BLaER1 (cell line): ENCODE results near the gene ST8SIA6.

Experiments used
- H3K27ac ChIP-seq: shearing (Covaris generic); formaldehyde crosslinking; 2 replicates; pipeline ENCODE4 v1.8.1; 2022
- H3K27me3 ChIP-seq: shearing (Covaris generic); formaldehyde crosslinking; 2 replicates; pipeline ENCODE4 v1.8.1; 2022
- H3K36me3 ChIP-seq: shearing (Covaris generic); formaldehyde crosslinking; 2 replicates; pipeline ENCODE4 v1.8.1; 2022
- H3K4me1 ChIP-seq: shearing (Covaris generic); formaldehyde crosslinking; 2 replicates; pipeline ENCODE4 v1.8.1; 2022
- H3K4me2 ChIP-seq: shearing (Covaris generic); formaldehyde crosslinking; 2 replicates; pipeline ENCODE4 v1.8.1; 2022
- H3K4me3 ChIP-seq: shearing (Covaris generic); formaldehyde crosslinking; 2 replicates; pipeline ENCODE4 v1.8.1; 2022
- H3K9ac ChIP-seq: shearing (Covaris generic); formaldehyde crosslinking; 2 replicates; pipeline ENCODE4 v1.8.1; 2022
- H3K9me3 ChIP-seq: shearing (Covaris generic); formaldehyde crosslinking; 2 replicates; pipeline ENCODE4 v1.8.1; 2022
- H4K20me1 ChIP-seq: shearing (Covaris generic); formaldehyde crosslinking; 2 replicates; pipeline ENCODE4 v1.8.1; 2022
- Cebpa-rat ChIP-seq: shearing (Covaris generic); IDR thresholded peaks from 2 replicates; pipeline ENCODE4 v1.8.1; 2022

Gene ST8SIA6

DNA sequence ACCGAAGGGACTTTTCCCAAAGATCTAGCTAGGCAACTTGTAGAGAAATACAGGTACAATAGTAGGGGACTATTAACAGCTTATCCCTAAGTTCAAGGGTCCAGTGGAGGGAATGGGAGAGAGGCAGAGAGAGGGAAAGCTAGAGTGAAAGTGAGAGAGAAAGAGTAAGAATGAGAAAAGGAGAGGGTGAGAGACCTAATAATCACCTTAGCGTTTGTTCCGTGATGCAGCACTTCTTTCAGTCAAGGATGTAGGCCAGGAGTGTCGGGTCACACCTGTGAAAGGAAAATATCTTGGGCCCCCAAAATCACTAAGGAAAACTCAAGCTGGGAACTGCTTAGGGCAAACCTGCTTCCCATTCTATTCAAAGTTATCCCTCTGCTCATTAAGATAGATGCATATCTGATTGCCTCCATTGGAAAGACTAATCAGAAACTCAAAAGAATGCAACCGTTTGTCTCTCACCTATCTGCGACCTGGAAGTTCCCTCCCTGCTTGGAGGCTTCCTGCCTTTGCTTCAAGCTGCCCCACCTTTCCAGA, 75.2 kb downstream of the ST8SIA6 start:
- H3K4me3 ChIP-seq = no peak overlapping the region
- no peak overlapping the region for H3K27ac ChIP-seq
- H3K4me2 ChIP-seq = no peak overlapping the region
- no peaks in the 10 kb centered on the region for H3K27me3 ChIP-seq
- no peak for TF ChIP-seq Cebpa-rat
- no peak overlapping the region for H3K9ac ChIP-seq
- no peaks in the 10 kb centered on the region for H4K20me1 ChIP-seq
- no peaks in the 10 kb centered on the region for H3K4me1 ChIP-seq
- H3K9me3 ChIP-seq = no peaks in the 10 kb centered on the region
- H3K36me3 ChIP-seq = no peaks in the 10 kb centered on the region

- TF ChIP-seq Cebpa-rat = no peak
- H4K20me1 ChIP-seq = no peaks in the 10 kb centered on the region
- no peaks in the 10 kb centered on the region for H3K36me3 ChIP-seq
- H3K4me2 ChIP-seq = no peak overlapping the region
- H3K4me1 ChIP-seq = no peaks in the 10 kb centered on the region
- no peaks in the 10 kb centered on the region for H3K27me3 ChIP-seq
- H3K27ac ChIP-seq = no peak overlapping the region
- no peak overlapping the region for H3K9ac ChIP-seq
- H3K9me3 ChIP-seq = no peaks in the 10 kb centered on the region
- no peak overlapping the region for H3K4me3 ChIP-seq
Measured at GRCh38 chr10:17375936-17376584, 78.3 kb downstream of the ST8SIA6 start.

GRCh38 chr10:17368708-17369272, 85.6 kb downstream of the ST8SIA6 start:
- Histone ChIP-seq H3K27me3 (no peaks in the 10 kb centered on the region), H3K27ac (no peak overlapping the region), H3K4me2 (no peak overlapping the region), H3K9me3 (no peaks in the 10 kb centered on the region), H3K4me3 (no peak overlapping the region), H3K9ac (no peak overlapping the region), H3K4me1 (no peaks in the 10 kb centered on the region), H3K36me3 (no peaks in the 10 kb centered on the region), H4K20me1 (no peaks in the 10 kb centered on the region)
- TF ChIP-seq Cebpa-rat = peak; percentile 78; the same call in 1 of the 2 replicates

DNA sequence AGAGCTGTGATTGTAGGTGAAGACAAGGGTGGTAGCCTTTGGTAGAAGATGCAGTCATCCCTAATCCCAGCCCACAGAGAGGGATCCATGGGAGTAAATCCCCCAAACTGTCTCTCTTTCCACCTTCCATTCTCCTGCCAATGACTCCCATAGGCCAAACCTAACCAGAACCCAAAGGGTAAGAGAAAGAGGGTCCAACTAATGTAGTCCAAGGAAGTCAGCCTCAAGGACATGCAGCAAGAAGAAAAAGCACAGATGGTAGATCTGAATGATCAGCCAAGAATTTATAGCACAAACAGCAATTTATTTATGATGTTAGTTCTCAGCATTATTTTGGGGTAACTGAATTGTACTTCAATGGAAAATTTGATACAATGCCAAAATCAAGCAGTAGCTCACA, 87.7 kb downstream of the ST8SIA6 start:
- no peak overlapping the region for H3K27ac ChIP-seq
- H3K27me3 ChIP-seq = no peaks in the 10 kb centered on the region
- H3K9me3 ChIP-seq = no peaks in the 10 kb centered on the region
- H3K4me3 ChIP-seq = no peak overlapping the region
- no peak for TF ChIP-seq Cebpa-rat
- no peak overlapping the region for H3K9ac ChIP-seq
- H3K4me1 ChIP-seq = no peaks in the 10 kb centered on the region
- no peak overlapping the region for H3K4me2 ChIP-seq
- H3K36me3 ChIP-seq = no peaks in the 10 kb centered on the region
- no peaks in the 10 kb centered on the region for H4K20me1 ChIP-seq

- H3K36me3 ChIP-seq = no peaks in the 10 kb centered on the region
- no peak overlapping the region for H3K4me3 ChIP-seq
- no peaks in the 10 kb centered on the region for H3K27me3 ChIP-seq
- H3K4me1 ChIP-seq = no peaks in the 10 kb centered on the region
- no peak overlapping the region for H3K27ac ChIP-seq
- no peak overlapping the region for H3K4me2 ChIP-seq
- H3K9me3 ChIP-seq = no peaks in the 10 kb centered on the region
- TF ChIP-seq Cebpa-rat = no peak
- H4K20me1 ChIP-seq = no peaks in the 10 kb centered on the region
- no peak overlapping the region for H3K9ac ChIP-seq
Measured at GRCh38 chr10:17365402-17365801, 89.0 kb downstream of the ST8SIA6 start.

DNA sequence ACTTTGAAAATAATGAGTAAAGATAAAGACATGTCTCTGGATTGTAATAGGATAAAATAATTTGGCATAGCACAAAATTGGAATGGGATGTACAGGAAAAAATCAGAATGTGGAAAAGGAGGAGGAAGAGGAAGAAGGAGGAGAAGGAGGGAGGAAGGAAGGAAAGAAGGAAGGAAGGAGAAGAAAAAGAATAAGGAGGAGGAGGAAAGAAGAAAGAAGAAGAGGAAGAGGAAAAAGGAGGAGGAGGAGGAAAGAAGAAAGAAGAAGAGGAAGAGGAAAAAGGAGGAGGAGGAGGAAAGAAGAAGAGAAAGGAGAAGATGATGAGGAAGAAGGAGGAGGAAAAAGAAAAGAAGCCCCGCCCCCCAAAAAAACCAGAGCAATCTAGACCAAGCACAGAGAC, 95.9 kb downstream of the ST8SIA6 start:
- H4K20me1 ChIP-seq = no peaks in the 10 kb centered on the region
- no peak overlapping the region for H3K27ac ChIP-seq
- no peaks in the 10 kb centered on the region for H3K36me3 ChIP-seq
- H3K9me3 ChIP-seq = no peaks in the 10 kb centered on the region
- no peak for TF ChIP-seq Cebpa-rat
- no peaks in the 10 kb centered on the region for H3K4me1 ChIP-seq
- H3K4me2 ChIP-seq = no peak overlapping the region
- H3K9ac ChIP-seq = no peak overlapping the region
- H3K4me3 ChIP-seq = no peak overlapping the region
- H3K27me3 ChIP-seq = no peaks in the 10 kb centered on the region

- no peaks in the 10 kb centered on the region for H4K20me1 ChIP-seq
- H3K4me2 ChIP-seq = no peak overlapping the region
- no peaks in the 10 kb centered on the region for H3K27me3 ChIP-seq
- no peak overlapping the region for H3K9ac ChIP-seq
- no peaks in the 10 kb centered on the region for H3K9me3 ChIP-seq
- no peak overlapping the region for H3K4me3 ChIP-seq
- no peak overlapping the region for H3K27ac ChIP-seq
- H3K4me1 ChIP-seq = no peaks in the 10 kb centered on the region
- no peak for TF ChIP-seq Cebpa-rat
- H3K36me3 ChIP-seq = no peaks in the 10 kb centered on the region
Measured at GRCh38 chr10:17357781-17358180, 96.6 kb downstream of the ST8SIA6 start.

- no peak overlapping the region for H3K4me2 ChIP-seq
- H3K27me3 ChIP-seq = no peaks in the 10 kb centered on the region
- no peaks in the 10 kb centered on the region for H3K9me3 ChIP-seq
- no peak overlapping the region for H3K27ac ChIP-seq
- no peak for TF ChIP-seq Cebpa-rat
- H3K4me1 ChIP-seq = no peaks in the 10 kb centered on the region
- no peaks in the 10 kb centered on the region for H3K36me3 ChIP-seq
- H3K4me3 ChIP-seq = no peak overlapping the region
- H4K20me1 ChIP-seq = no peaks in the 10 kb centered on the region
- no peak overlapping the region for H3K9ac ChIP-seq
Measured at GRCh38 chr10:17356820-17357219, 97.6 kb downstream of the ST8SIA6 start.

GRCh38 chr10:17354781-17355180, 99.6 kb downstream of the ST8SIA6 start:
- Histone ChIP-seq H3K4me3 (no peak overlapping the region), H3K9ac (no peak overlapping the region), H3K4me2 (no peak overlapping the region), H3K36me3 (no peaks in the 10 kb centered on the region), H3K27ac (no peak overlapping the region), H4K20me1 (no peaks in the 10 kb centered on the region), H3K27me3 (no peaks in the 10 kb centered on the region), H3K9me3 (no peaks in the 10 kb centered on the region), H3K4me1 (no peaks in the 10 kb centered on the region)
- no peak for TF ChIP-seq Cebpa-rat

GRCh38 chr10:17353568-17354300, 100.7 kb downstream of the ST8SIA6 start:
- H3K4me2 ChIP-seq = no peak overlapping the region
- no peak for TF ChIP-seq Cebpa-rat
- no peak overlapping the region for H3K27ac ChIP-seq
- no peak overlapping the region for H3K9ac ChIP-seq
- no peaks in the 10 kb centered on the region for H3K9me3 ChIP-seq
- no peaks in the 10 kb centered on the region for H3K27me3 ChIP-seq
- no peaks in the 10 kb centered on the region for H3K36me3 ChIP-seq
- H3K4me3 ChIP-seq = no peak overlapping the region
- no peaks in the 10 kb centered on the region for H4K20me1 ChIP-seq
- H3K4me1 ChIP-seq = no peaks in the 10 kb centered on the region
